ENCODE data around the gene PPARG.

PPARG gene

GRCh38 chr3:12302564-12302963 lies 13.7 kb downstream of the PPARG start:
- ChIA-PET CTCF (no interaction called here), POLR2A (no interaction called here)
- TF ChIP-seq L3MBTL2 (conservative IDR thresholded peaks at IDR 0.05) (no peak), BHLHE40 (IDR thresholded peaks at IDR 0.05; ENCODE audit: borderline replicate concordance) (no peak), SUZ12 (IDR thresholded peaks at IDR 0.05) (no peak), PKNOX1 (IDR thresholded peaks at IDR 0.05) (no peak), NFRKB (IDR thresholded peaks at IDR 0.05) (no peak), CTBP1 (IDR thresholded peaks at IDR 0.05; ENCODE audit: borderline replicate concordance) (no peak), ZNF384 (IDR thresholded peaks at IDR 0.05) (no peak)
- DNase-seq (ENCODE audit: extremely low spot score) = no peak

DNA sequence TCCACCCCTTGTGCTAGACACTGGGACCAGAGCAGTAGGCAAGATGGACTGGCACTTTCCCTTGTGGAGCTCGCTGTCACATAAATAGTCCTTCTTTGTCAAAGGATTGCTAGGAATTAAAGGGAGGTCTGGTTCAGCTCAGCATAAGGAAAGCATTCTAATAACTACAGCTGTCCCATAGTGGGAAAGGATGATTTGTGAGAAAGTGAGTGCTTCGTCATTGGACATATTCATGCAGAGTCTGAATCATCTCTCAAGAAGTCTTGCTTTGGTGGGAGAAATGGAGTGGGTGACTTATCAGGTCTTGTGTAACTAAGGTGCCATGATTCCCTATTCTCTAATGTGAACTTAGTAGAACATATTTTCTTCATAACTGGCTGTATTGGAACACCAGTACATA lies 14.7 kb downstream of the PPARG start:
- ChIA-PET POLR2A (no interaction called here), CTCF (no interaction called here)
- no peak for TF ChIP-seq NFRKB (IDR thresholded peaks at IDR 0.05)
- TF ChIP-seq FOXK2 (IDR thresholded peaks at IDR 0.05) = no peak
- TF ChIP-seq CTBP1 (IDR thresholded peaks at IDR 0.05; ENCODE audit: borderline replicate concordance) = no peak
- TF ChIP-seq LEF1 (IDR thresholded peaks at IDR 0.05; ENCODE audit: borderline replicate concordance) = no peak
- TF ChIP-seq TARDBP (IDR thresholded peaks at IDR 0.05) = no peak
- TF ChIP-seq ELF4 (IDR thresholded peaks at IDR 0.05) = no peak
- TF ChIP-seq ZNF384 (IDR thresholded peaks at IDR 0.05) = no peak
- no peak for TF ChIP-seq SP1 (IDR thresholded peaks at IDR 0.05)
- no peak for TF ChIP-seq ARNT (IDR thresholded peaks at IDR 0.05)
- TF ChIP-seq FOXM1 (IDR thresholded peaks at IDR 0.05; ENCODE audit: borderline replicate concordance) = no peak
- TF ChIP-seq FOXA1 (IDR thresholded peaks at IDR 0.05) = no peak
- no peak for TF ChIP-seq SUZ12 (IDR thresholded peaks at IDR 0.05)
- TF ChIP-seq BHLHE40 (IDR thresholded peaks at IDR 0.05; ENCODE audit: borderline replicate concordance) = no peak
- TF ChIP-seq PKNOX1 (IDR thresholded peaks at IDR 0.05) = no peak
- DNase-seq (ENCODE audit: extremely low spot score) = no peak

DNA sequence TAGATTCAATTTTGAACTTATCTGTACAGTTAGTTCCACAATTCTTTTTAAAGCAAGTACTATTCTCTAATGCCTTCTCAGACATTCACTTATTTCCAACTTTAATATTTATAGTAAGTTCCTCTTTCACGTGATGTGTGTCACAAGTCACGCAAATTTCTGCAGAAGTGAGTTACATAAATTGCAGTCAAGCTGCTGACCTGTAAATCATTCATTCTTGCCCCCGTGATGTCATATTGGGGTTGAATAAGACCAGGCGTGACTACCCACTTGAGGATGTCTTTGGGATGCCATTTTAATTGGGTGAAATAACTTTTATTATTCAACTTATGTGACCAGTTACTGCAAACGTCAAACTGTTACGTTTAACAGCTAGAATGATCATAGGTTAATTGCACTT lies 15.1 kb downstream of the PPARG start:
- DNase-seq (ENCODE audit: extremely low spot score) = no peak
- TF ChIP-seq FOXA1 (IDR thresholded peaks at IDR 0.05) (no peak), NFRKB (IDR thresholded peaks at IDR 0.05) (no peak), FOXK2 (IDR thresholded peaks at IDR 0.05) (no peak), LEF1 (IDR thresholded peaks at IDR 0.05; ENCODE audit: borderline replicate concordance) (no peak), BHLHE40 (IDR thresholded peaks at IDR 0.05; ENCODE audit: borderline replicate concordance) (no peak), HDGF (IDR thresholded peaks at IDR 0.05; ENCODE audit: borderline replicate concordance) (no peak), CTBP1 (IDR thresholded peaks at IDR 0.05; ENCODE audit: borderline replicate concordance) (no peak), FOXM1 (IDR thresholded peaks at IDR 0.05; ENCODE audit: borderline replicate concordance) (no peak), ARNT (IDR thresholded peaks at IDR 0.05) (no peak)
- POLR2A ChIA-PET = no interaction called here
- CTCF ChIA-PET = no interaction called here

DNA sequence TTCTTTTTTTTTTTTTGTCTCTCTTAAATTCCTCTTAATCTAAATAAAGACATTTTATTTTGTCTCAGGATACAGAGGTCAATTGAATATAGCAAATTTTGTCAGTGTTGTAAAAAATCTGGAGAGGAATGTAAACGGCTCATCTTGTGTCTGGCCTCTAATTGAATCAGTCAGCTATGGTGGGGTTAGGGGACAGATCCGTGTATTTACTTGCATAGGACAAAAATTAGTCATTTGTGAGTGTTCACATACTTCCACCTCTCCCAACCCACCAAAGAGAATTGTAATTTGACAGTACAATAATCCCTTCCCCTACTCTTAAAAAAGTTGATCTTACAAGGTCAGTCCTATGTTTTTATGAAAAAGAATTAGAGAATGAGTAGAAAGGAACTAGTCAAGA lies 18.3 kb downstream of the PPARG start:
- DNase-seq (ENCODE audit: extremely low spot score) = no peak
- ChIA-PET CTCF (no interaction called here), POLR2A (no interaction called here)
- no peak for TF ChIP-seq LEF1 (IDR thresholded peaks at IDR 0.05; ENCODE audit: borderline replicate concordance)

DNA sequence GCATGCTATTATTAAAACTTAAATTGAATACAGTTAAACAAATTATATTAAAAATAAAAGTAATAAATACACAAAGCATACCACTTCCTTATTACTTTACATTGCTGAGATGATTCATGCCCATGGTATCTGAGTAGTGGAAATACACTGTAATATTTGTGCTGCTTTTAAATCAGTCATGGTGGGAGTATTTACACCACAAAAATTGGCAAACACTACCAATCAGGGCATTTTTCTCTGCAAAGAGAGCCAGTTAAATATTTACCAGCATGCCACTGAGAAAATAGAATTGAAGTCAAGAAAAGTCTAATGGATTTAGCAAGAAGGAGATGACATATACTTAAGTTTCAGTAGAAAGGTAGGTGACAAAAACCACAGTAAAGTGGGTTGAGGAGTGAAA lies 19.6 kb downstream of the PPARG start:
- DNase-seq (ENCODE audit: extremely low spot score) = no peak
- ChIA-PET POLR2A (no interaction called here), CTCF (no interaction called here)
- no peak for TF ChIP-seq ZNF384 (IDR thresholded peaks at IDR 0.05)
- no peak for TF ChIP-seq BHLHE40 (IDR thresholded peaks at IDR 0.05; ENCODE audit: borderline replicate concordance)
- no peak for TF ChIP-seq SUZ12 (IDR thresholded peaks at IDR 0.05)
- TF ChIP-seq L3MBTL2 (conservative IDR thresholded peaks at IDR 0.05) = no peak
- TF ChIP-seq NFRKB (IDR thresholded peaks at IDR 0.05) = no peak
- TF ChIP-seq SP1 (IDR thresholded peaks at IDR 0.05) = no peak
- TF ChIP-seq CTBP1 (IDR thresholded peaks at IDR 0.05; ENCODE audit: borderline replicate concordance) = no peak
- no peak for TF ChIP-seq FOXA1 (IDR thresholded peaks at IDR 0.05)

DNA sequence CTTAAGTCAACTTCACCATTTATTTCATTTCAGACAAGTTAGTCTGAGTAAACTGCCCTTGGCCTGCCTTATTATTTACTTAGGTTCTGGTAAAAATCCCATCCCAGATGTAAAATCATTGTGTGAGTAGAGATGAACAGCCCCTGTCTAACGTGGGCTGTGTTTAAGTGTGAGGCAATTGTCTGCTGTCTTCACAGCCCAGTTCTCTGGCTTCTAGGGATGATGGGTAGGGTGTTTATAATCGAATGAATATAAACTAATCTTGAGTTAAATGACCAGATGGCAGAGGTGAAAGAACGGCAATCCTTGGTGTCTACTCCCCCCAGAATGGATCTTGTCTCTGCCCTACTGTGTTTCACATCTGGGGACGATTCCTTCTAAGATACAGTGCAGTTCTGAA lies 20.8 kb downstream of the PPARG start:
- TF ChIP-seq FOXA1 (IDR thresholded peaks at IDR 0.05) (no peak), SP1 (IDR thresholded peaks at IDR 0.05) (no peak), FOXK2 (IDR thresholded peaks at IDR 0.05) (no peak), NFRKB (IDR thresholded peaks at IDR 0.05) (no peak), ELF4 (IDR thresholded peaks at IDR 0.05) (no peak)
- POLR2A ChIA-PET = no interaction called here
- CTCF ChIA-PET = no interaction called here
- no peak for DNase-seq (ENCODE audit: extremely low spot score)

DNA sequence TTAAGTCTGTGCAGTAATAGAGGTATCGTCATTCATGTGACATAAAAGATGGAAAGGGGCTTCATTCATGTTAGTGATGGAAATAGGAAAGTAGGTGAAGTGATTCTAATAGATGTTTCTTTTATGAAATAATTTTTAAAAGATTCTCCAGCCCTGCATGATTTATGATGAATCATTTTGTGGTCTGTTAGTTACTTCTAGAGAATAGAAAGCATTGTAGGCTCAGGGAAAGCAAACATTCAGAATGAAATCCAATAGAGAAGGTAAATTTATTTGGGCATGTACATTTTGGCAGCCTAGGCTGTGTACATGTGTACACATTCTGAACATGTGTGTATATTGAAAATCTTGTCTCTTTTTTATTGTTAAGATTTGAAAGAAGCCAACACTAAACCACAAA lies 23.1 kb downstream of the PPARG start:
- DNase-seq (ENCODE audit: extremely low spot score) = no peak
- ChIA-PET CTCF (no interaction called here), POLR2A (interaction anchor here (1.3 kb wide), 1 partner anchor 172 kb away, joined by 4 read pairs; the partner anchor contains the start of gene TSEN2)
- TF ChIP-seq LEF1 (IDR thresholded peaks at IDR 0.05; ENCODE audit: borderline replicate concordance) (no peak), FOXM1 (IDR thresholded peaks at IDR 0.05; ENCODE audit: borderline replicate concordance) (no peak), NFRKB (IDR thresholded peaks at IDR 0.05) (no peak), SP1 (IDR thresholded peaks at IDR 0.05) (no peak), SUZ12 (IDR thresholded peaks at IDR 0.05) (no peak), ZNF384 (IDR thresholded peaks at IDR 0.05) (no peak), HDGF (IDR thresholded peaks at IDR 0.05; ENCODE audit: borderline replicate concordance) (no peak), BHLHE40 (IDR thresholded peaks at IDR 0.05; ENCODE audit: borderline replicate concordance) (no peak), L3MBTL2 (conservative IDR thresholded peaks at IDR 0.05) (no peak), FOXK2 (IDR thresholded peaks at IDR 0.05) (no peak), ARNT (IDR thresholded peaks at IDR 0.05) (no peak)

DNA sequence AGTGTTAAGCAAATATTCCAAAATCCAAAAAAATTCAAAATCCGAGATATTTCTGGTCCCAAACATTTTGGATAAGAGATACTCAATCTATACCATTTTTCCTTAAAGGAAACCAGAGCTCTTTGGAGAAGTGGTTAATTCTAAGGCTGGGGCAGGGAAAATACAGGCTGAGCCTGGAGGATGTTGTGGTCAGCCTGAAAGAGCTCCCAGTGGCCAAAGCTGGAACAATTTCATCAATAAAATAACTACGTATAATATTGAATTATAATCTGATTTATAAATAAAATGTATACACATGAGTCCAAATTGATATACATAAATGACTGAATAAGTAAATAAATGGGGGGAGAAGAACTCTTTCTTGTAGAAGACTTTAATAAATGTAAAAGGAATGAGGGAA lies 24.6 kb downstream of the PPARG start:
- ChIA-PET CTCF (no interaction called here), POLR2A (interaction anchor here (1.3 kb wide), 1 partner anchor 170 kb away, joined by 4 read pairs; the partner anchor contains the start of gene TSEN2)
- no peak for TF ChIP-seq CTBP1 (IDR thresholded peaks at IDR 0.05; ENCODE audit: borderline replicate concordance)
- TF ChIP-seq ZNF384 (IDR thresholded peaks at IDR 0.05) = no peak
- TF ChIP-seq TARDBP (IDR thresholded peaks at IDR 0.05) = no peak
- TF ChIP-seq BHLHE40 (IDR thresholded peaks at IDR 0.05; ENCODE audit: borderline replicate concordance) = no peak
- TF ChIP-seq ARNT (IDR thresholded peaks at IDR 0.05) = no peak
- no peak for TF ChIP-seq PKNOX1 (IDR thresholded peaks at IDR 0.05)
- TF ChIP-seq NFRKB (IDR thresholded peaks at IDR 0.05) = no peak
- no peak for TF ChIP-seq HDGF (IDR thresholded peaks at IDR 0.05; ENCODE audit: borderline replicate concordance)
- no peak for TF ChIP-seq FOXA1 (IDR thresholded peaks at IDR 0.05)
- no peak for TF ChIP-seq FOXM1 (IDR thresholded peaks at IDR 0.05; ENCODE audit: borderline replicate concordance)
- no peak for TF ChIP-seq SUZ12 (IDR thresholded peaks at IDR 0.05)
- TF ChIP-seq SP1 (IDR thresholded peaks at IDR 0.05) = no peak
- DNase-seq (ENCODE audit: extremely low spot score) = no peak

Data from HEK293T (cell line).